ENCODE measurements around the gene USP24.
"Not testable (repeated sequence)": the region's sequence is repeated elsewhere in the genome, so short reads cannot be mapped to it uniquely, and the experiment has no call there.

USP24 gene

DNA sequence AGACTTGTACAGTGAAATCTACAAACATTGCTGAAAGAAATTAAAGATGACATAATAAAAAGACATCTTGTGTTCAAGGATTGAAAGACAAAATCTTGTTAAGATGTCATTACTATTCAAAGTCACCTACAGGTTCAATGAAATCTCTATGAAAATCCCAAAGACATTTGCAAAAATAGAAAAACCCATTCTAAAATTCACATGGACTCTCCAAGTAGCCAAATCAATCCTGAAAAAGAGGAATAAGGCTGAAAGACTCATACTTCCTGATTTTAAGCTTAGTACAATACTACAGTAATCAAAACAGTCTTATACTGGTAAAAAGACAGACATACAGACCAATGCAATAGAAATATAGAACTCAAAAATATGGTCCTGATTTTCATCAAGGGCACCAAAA, 97.2 kb downstream of the USP24 start:
- no peak for DNase-seq (ENCODE audit: low spot score)

DNA sequence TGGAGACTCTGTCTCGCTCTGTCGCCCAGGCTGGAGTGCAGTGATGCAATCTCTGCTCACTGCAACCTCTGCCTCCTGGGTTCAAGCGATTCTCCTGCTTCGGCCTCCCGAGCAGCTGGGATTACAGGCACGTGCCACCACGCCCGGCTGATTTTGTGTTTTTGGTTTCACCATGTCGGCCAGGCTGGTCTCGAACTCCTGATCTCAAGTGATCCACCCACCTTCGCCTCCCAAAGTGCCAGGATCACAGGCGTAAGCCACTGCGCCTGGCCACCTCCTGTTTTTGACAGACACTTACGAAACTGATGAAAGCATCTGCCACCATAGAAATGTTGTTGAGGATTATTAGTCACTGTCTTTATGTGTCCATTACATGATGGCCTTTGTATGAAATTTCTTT, 106.2 kb downstream of the USP24 start:
- DNase-seq (ENCODE audit: low spot score), result not testable (repeated sequence)

GRCh38 chr1:55107101-55107500, 108.1 kb downstream of the USP24 start:
- DNase-seq (ENCODE audit: low spot score), result no peak

DNA sequence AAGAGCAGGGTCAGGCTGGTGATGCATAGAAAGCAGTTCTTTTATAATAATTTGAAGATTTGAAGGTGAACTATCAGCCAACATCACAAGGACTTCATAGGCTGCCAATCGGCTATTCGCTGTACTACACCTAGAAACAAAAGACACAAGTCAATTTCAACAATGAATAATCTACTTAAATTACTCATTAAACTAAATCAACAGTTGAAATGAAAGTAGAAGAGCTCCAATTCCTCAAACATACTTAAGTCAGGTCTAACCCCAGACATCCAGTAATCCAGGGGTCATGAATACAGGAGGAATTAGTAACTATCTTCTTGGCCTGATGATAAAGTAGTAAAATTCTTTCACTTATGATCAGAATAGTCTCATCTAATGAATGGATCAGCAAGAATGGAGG, 111.3 kb downstream of the USP24 start:
- no peak for DNase-seq (ENCODE audit: low spot score)

GRCh38 chr1:55095095-55095494, 120.1 kb downstream of the USP24 start:
- no peak for DNase-seq (ENCODE audit: low spot score)

DNA sequence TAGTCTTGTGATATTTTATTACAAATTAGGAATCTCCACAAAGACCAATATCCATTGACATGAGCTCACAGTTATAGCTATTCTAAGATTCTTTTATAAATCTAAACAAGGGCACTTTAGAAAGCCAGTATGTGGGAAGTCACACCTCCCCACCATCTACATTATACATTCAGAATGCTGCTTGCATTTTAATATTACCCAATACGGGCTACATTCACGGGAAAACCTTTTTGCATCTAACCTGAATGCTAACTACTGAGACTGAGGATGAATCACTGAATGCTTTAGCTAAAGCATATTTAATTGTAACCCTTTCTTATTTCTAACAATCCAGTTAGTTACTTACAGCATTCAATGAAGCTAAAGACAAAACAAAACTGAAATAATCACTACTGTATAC, 122.7 kb downstream of the USP24 start:
- DNase-seq (ENCODE audit: low spot score), result no peak

GRCh38 chr1:55089683-55090082, 125.5 kb downstream of the USP24 start:
- no peak for DNase-seq (ENCODE audit: low spot score)

DNA sequence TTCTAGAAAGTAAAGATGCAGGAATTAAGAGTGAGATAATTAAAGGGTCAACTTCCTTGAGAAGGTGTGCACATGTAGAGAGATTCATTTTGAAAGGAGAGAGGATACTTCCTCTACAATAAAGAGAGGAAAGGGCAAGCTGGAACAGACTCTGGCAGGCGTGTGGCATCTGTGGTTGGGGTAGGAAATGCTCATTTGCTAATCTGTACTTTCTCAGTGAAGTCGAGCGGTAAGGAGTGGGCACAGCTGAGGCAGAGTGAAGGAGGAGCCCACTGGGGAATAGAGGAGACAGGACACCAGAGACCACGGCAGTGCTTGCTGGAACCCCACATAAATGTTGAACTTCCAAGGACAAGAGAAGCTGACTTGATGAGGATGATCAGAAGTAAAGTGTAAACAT, 126.8 kb downstream of the USP24 start:
- no peak for DNase-seq (ENCODE audit: low spot score)

GRCh38 chr1:55087439-55087838, 127.7 kb downstream of the USP24 start:
- DNase-seq (ENCODE audit: low spot score), result no peak

GRCh38 chr1:55084257-55084656, 130.9 kb downstream of the USP24 start:
- DNase-seq (ENCODE audit: low spot score), result no peak

GRCh38 chr1:55081905-55082296, 133.3 kb downstream of the USP24 start:
- no peak for DNase-seq (ENCODE audit: low spot score)

- DNase-seq (ENCODE audit: low spot score), result no peak
These were observed 133.8 kb downstream of the USP24 start for GRCh38 chr1:55081188-55081904.

DNA sequence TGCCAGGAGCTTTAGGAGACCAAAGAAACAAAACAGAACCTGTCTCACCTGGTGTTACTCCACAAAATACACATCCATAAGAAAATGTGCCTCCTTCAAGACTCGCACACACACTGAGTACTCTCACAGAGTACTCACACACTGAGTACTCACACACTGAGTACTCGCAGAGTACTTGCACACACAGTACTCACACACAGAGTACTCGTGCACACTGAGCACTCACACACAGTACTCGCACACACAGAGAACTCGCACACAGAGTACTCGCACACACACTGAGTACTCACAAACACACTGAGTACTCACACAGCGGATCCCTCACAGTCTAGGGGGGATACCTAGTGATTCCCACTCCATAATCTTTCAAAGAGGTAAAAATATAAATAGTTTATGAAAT, 135.5 kb downstream of the USP24 start:
- DNase-seq (ENCODE audit: low spot score), result no peak

GRCh38 chr1:55078470-55078869, 136.7 kb downstream of the USP24 start:
- DNase-seq (ENCODE audit: low spot score), result no peak

- DNase-seq (ENCODE audit: low spot score), result no peak
These were observed 138.8 kb downstream of the USP24 start for GRCh38 chr1:55076356-55076755.

DNA sequence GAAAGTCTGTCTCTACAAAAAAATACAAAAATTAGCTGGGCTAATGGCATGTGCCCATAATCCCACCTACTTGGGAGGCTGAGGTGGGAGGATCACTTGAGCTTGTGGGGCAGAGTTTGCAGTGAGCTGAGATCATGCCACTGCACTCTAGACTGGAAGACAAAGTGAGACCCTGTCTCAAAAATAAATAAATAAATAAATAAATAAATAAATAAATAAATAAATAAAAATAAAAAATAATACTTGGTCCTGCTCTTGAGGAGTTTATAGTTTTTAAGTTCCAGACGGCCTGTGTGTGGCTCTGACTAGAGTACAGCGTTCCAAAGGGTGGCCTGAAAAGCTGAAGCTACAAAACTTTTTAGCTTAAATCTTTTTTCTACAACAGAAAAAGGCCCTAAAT, 140.7 kb downstream of the USP24 start:
- no peak for DNase-seq (ENCODE audit: low spot score)

DNA sequence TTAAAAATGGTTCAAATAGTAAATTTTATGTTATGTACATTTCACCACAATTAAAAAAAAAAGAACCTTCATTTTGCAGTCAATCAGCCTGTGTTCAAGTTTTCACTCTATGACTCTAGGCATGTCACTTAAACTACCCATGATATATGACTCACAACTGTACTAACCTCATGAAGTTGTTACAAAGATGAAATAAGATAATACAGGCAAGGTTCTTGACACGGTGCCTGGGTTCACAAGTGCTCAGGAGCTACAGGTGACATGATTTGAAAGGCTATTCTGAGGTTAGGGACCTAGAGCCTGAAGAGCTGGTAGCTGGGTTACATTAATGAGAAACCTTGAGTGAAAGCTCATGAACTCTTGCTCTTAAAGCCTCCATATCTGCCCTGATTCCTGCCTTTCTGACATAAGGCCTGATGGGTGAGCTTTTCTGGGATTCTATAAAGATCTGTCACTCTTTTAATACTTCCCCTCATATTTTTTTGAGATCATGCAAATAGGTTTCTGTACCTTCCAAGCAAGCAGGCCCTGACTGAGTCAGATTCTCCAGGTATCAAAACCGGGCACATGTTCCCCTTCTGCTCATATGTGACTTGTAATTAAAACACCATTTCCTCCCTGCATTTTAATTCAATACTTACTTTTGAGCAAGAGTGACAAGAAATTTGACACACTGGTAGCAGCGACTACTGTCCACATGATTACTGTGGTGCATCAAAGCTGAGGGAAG, 141.8 kb downstream of the USP24 start:
- DNase-seq (ENCODE audit: low spot score), result no peak

DNA sequence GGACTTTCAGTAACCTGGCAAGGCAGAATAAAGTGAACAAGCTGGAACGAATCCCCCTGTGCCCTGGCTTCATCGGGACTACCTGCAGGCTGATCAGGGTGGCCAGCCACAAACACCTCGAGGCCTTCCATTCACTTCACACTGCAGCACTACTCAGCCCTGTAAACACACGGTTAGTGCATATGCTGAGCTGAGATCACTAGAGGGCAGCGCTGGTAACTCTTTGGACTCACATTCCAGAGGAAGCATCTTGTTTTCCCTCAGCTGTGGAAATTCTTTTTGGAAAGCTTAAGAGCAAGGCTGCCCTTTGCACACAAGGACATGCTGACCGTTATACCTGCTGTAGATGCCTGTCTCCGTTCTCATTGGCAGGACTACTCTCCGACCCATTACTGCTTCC, 143.7 kb downstream of the USP24 start:
- DNase-seq (ENCODE audit: low spot score), result no peak

GRCh38 chr1:55070293-55071164, 144.6 kb downstream of the USP24 start:
- no peak for DNase-seq (ENCODE audit: low spot score)

GRCh38 chr1:55069280-55069679, 145.9 kb downstream of the USP24 start:
- DNase-seq (ENCODE audit: low spot score), result no peak

GRCh38 chr1:55068638-55069037, 146.5 kb downstream of the USP24 start:
- DNase-seq (ENCODE audit: low spot score), result no peak

DNA sequence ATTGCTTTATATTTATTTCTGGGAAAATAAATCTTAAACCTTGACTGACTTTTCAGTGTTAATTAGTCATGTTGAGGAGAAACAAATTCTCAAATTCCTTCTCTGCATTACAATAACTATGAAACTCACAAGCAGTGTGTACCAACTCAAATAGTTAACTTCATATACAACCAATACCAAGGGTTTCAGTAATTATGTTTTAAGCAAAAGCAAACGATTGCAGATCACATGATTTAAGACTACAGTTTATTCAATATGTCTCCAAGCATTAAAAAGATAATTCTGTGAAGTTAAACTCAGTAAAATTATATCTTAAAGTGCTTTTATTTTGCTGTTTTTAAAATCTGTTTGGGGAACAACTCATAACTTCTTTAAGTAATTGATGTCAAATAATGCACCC, 147.2 kb downstream of the USP24 start:
- no peak for DNase-seq (ENCODE audit: low spot score)

All from CD4-positive, alpha-beta T cell treated with Interleukin-15 for 4 hours (primary cell).